ENCODE data around the gene LGALS13. TPM values are rescaled to one million over a fixed set of nuclear protein-coding genes. Genes with fewer than 3 reads are reported as not detected.
A peak's percentile ranks its signal among the peaks of the same experiment; 100 is the strongest.

LGALS13 gene
- total RNA-seq, 1 experiment from 2014 or later = not detected

DNA sequence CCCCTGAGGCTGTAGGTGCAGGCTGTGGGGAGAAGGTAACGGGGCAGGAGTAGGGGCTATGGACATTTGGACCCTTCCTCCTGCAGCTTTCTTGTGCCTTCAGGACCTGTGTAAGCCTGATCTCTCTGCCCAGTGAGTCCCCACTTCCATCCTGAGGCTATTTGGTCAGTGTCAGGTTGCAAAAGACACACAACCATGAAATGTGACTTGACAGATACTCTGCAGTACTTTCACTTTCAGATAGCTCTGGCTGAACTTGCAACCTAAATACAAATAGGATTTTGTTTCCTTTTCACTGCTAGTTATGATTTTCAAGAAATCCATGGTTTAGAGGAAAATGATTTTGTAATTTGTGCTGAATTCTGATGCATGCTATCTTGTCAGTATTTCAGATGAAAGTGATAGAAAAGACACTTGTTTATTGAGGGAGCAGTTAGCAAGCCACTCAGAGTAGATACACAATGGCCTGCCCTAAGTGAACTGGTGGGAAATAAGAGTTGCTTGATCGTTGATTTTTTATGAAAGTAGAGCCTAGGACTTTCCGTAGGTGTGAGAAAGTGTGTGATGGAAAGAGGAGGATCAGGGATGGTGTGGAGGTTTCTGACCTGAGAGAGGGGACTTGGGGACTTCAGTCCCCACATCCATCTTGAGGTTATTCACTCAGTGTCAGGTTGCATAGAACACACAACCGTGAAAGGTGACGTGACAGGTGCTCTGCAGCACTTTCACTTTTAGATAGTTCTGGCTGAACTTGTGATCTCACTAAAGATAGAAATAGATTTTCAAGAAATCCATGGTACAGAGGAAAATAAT is 44.3 kb upstream of the LGALS13 start:
- Mint-ChIP-seq H3K4me3 (ENCODE audit: low read depth, unreplicated experiment) (peak overlapping the region; percentile 49), H3K4me1 (ENCODE audit: low read depth, unreplicated experiment) (peaks cover 22% of the 10 kb centered on the region), H3K9me3 (ENCODE audit: low read depth, unreplicated experiment) (no peaks in the 10 kb centered on the region), H3K27me3 (ENCODE audit: unreplicated experiment) (peaks cover 15% of the 10 kb centered on the region), H3K27ac (ENCODE audit: unreplicated experiment) (peak overlapping the region; percentile 28), H3K36me3 (ENCODE audit: insufficient read depth, unreplicated experiment) (no peaks in the 10 kb centered on the region)
- intact Hi-C loops (cut with micrococcal nuclease; ENCODE audit: unreplicated experiment) = loop anchor here (2.0 to 10.0 kb wide), 2 partner anchors 69 to 207 kb away; no protein-coding TSS in a partner anchor
- BruUV-seq (replicated peaks) = no TSS peak
- CTCF ChIA-PET = interaction anchor here (0.6 to 1.0 kb wide), 2 partner anchors 114 to 236 kb away, joined by 3 to 4 read pairs; no protein-coding TSS in a partner anchor
- TF ChIP-seq, protein P1, sequence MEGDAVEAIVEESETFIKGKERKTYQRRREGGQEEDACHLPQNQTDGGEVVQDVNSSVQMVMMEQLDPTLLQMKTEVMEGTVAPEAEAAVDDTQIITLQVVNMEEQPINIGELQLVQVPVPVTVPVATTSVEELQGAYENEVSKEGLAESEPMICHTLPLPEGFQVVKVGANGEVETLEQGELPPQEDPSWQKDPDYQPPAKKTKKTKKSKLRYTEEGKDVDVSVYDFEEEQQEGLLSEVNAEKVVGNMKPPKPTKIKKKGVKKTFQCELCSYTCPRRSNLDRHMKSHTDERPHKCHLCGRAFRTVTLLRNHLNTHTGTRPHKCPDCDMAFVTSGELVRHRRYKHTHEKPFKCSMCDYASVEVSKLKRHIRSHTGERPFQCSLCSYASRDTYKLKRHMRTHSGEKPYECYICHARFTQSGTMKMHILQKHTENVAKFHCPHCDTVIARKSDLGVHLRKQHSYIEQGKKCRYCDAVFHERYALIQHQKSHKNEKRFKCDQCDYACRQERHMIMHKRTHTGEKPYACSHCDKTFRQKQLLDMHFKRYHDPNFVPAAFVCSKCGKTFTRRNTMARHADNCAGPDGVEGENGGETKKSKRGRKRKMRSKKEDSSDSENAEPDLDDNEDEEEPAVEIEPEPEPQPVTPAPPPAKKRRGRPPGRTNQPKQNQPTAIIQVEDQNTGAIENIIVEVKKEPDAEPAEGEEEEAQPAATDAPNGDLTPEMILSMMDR (IDR thresholded peaks at IDR 0.05; ENCODE audit: unreplicated experiment) = no peak
- peak; percentile 46 for DNase-seq

DNA sequence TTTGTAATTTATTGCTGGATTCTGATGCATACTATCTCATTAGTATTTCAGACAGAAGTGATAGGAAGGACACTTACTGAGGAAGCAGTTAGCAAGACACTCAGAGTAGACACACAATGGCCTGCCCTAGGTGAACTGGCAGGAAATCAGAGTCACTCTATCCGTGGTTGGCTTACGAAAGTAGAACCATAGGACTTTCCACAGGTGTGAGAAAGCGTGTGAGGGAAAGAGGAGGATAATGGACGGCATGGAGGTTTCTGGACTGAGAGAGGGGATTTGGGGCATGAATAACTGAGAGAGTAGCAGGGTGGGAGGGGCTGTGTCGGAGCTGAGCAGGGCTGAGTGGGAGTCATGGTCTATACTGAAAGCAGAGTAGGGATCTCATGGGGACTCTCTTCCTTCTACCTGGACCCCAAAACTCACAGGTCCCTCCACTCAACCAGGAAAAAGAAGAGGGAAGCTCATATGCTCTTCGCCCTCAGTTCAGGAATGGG is 43.7 kb upstream of the LGALS13 start:
- peaks cover 8% of the 10 kb centered on the region for H3K27me3 Mint-ChIP-seq (ENCODE audit: unreplicated experiment)
- H3K27ac Mint-ChIP-seq (ENCODE audit: unreplicated experiment) = peak overlapping the region; percentile 4
- H3K4me3 Mint-ChIP-seq (ENCODE audit: low read depth, unreplicated experiment) = peak overlapping the region; percentile 49
- TF ChIP-seq, protein P1 (IDR thresholded peaks at IDR 0.05; ENCODE audit: unreplicated experiment) = no peak
- peaks cover 22% of the 10 kb centered on the region for H3K4me1 Mint-ChIP-seq (ENCODE audit: low read depth, unreplicated experiment)
- DNase-seq = no peak
- intact Hi-C loops (cut with micrococcal nuclease; ENCODE audit: unreplicated experiment) = loop anchor here (10.0 kb wide), 1 partner anchor 206 kb away; no protein-coding TSS in a partner anchor
- no peaks in the 10 kb centered on the region for H3K9me3 Mint-ChIP-seq (ENCODE audit: low read depth, unreplicated experiment)
- no TSS peak for BruUV-seq (replicated peaks)
- H3K36me3 Mint-ChIP-seq (ENCODE audit: insufficient read depth, unreplicated experiment) = no peaks in the 10 kb centered on the region
- CTCF ChIA-PET = no interaction called here

DNA sequence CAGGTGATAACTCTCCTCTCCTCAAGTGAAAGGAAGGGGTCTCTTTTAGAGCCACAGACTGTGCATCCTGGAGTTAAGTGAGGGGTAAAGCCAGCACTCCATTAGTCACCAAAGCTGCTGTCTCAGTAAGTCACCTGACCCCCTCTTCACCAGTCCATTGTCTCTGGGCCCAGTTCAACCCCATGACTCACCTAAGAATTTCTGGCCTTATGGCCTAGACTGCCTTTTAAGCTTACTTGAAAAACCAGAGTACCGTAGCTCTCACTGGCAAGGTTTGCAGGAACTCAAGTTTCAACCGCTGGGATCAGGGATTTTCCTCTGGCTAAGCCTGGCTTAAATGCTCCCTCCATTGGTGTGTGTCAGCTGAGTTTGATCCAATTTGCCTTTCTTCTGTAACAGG is 38.9 kb upstream of the LGALS13 start:
- no peaks in the 10 kb centered on the region for H3K36me3 Mint-ChIP-seq (ENCODE audit: insufficient read depth, unreplicated experiment)
- BruUV-seq (replicated peaks) = no TSS peak
- peak; percentile 47 for DNase-seq
- no peaks in the 10 kb centered on the region for H3K9me3 Mint-ChIP-seq (ENCODE audit: low read depth, unreplicated experiment)
- CTCF ChIA-PET = no interaction called here
- intact Hi-C loops (cut with micrococcal nuclease; ENCODE audit: unreplicated experiment) = no loop called here
- H3K27me3 Mint-ChIP-seq (ENCODE audit: unreplicated experiment) = no peaks in the 10 kb centered on the region
- H3K27ac Mint-ChIP-seq (ENCODE audit: unreplicated experiment) = no peak overlapping the region
- no peak overlapping the region for H3K4me3 Mint-ChIP-seq (ENCODE audit: low read depth, unreplicated experiment)
- peaks cover 9% of the 10 kb centered on the region for H3K4me1 Mint-ChIP-seq (ENCODE audit: low read depth, unreplicated experiment)
- TF ChIP-seq, protein P1 (IDR thresholded peaks at IDR 0.05; ENCODE audit: unreplicated experiment) = no peak

DNA sequence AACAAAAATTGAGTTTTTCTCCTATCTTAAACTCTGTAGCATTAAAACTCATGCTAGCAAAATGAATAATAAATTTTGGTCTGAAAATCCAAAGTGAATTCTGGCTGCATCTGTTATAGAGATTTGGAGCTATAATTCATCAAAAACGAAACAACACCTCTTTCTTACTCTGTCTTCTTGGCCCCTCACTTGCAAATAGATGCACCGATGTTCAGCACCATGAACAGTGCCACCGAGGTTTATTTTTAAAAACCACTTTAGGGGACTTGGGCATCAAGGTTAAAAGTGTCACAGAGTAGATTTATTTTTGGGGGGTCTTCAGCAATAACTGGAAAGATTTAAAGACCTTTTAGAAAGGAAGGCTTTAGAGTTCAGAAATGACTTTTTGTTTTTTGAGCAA is 36.3 kb upstream of the LGALS13 start:
- no peaks in the 10 kb centered on the region for H3K36me3 Mint-ChIP-seq (ENCODE audit: insufficient read depth, unreplicated experiment)
- H3K4me1 Mint-ChIP-seq (ENCODE audit: low read depth, unreplicated experiment) = peaks cover 11% of the 10 kb centered on the region
- no peak overlapping the region for H3K27ac Mint-ChIP-seq (ENCODE audit: unreplicated experiment)
- no TSS peak for BruUV-seq (replicated peaks)
- DNase-seq = no peak
- no peaks in the 10 kb centered on the region for H3K9me3 Mint-ChIP-seq (ENCODE audit: low read depth, unreplicated experiment)
- no peak overlapping the region for H3K4me3 Mint-ChIP-seq (ENCODE audit: low read depth, unreplicated experiment)
- intact Hi-C loops (cut with micrococcal nuclease; ENCODE audit: unreplicated experiment) = no loop called here
- TF ChIP-seq, protein P1 (IDR thresholded peaks at IDR 0.05; ENCODE audit: unreplicated experiment) = no peak
- CTCF ChIA-PET = no interaction called here
- peaks cover 12% of the 10 kb centered on the region for H3K27me3 Mint-ChIP-seq (ENCODE audit: unreplicated experiment)
